HG03354 (cell line): ENCODE data around the gene DNASE2.

Experiments used
- ATAC-seq: cut with Tn5 transposase; IDR thresholded peaks from one replicate; pipeline ENCODE4 v1.9.1; 2021; ENCODE audit warnings: mild to moderate bottlenecking; ENCODE audit not compliant: unreplicated experiment, poor library complexity, severe bottlenecking

The DNASE2 gene

DNA sequence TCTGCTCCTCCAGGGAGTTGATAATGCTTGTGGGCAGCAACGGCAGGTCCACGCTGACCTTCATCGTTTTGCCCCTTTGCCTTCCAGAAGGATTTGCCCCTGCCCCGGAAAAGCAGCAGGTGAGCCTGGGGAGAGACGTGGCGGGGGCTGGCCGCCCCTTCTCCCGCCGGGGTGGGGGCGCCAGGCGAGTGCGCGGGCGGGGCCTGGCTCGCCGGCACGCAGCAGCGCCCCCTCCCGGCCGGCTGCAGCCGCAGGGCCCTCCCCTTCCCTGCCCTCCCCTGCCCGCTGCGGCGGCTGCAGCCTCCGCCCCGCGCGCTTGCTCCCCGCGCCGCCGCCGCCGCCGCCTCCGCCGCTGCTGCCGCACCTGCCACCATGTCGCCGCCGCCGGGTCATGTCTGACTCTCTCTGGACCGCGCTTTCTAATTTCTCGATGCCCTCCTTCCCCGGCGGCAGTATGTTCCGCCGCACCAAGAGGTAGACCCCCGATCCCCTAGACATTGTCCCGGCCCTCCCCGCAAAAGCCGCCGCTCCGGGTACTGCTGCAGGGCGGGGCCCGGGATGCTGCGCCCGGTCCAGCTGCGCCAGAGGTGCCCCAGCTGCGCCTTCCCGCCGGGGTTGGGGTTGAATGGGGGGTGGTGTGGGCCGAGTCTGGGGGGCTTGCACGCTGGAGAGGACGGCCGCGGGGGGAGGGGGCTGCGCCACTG lies 42.9 kb downstream of the DNASE2 start, which contains the start of gene MAST1:
Gene MAST1, plus strand, starts transcription at position 334 of the 704 bp plus-strand sequence. Its CDS starts 58 bp downstream, at position 392.
- ATAC-seq, result no peak

GRCh38 chr19:12837225-12837624 lies 44.0 kb downstream of the DNASE2 start:
- ATAC-seq, result no peak

DNA sequence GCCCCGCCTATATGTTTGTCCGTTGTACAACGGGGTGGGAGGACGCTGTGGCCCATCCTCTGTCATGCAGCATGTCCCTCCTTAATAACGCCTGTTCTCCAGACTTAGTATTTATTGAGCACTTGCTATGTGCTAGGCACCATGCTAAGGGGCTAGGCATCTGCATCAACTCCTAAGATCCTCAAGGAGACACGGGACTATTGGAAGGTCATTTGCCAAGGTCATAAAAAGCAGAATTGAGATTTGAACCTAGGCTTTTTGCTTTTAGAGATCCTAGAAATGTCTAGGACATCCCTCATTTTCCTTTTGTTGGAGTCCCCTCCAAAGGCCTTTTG lies 44.8 kb downstream of the DNASE2 start:
- ATAC-seq, result no peak

GRCh38 chr19:12834976-12835757 lies 46.1 kb downstream of the DNASE2 start:
- no peak for ATAC-seq

DNA sequence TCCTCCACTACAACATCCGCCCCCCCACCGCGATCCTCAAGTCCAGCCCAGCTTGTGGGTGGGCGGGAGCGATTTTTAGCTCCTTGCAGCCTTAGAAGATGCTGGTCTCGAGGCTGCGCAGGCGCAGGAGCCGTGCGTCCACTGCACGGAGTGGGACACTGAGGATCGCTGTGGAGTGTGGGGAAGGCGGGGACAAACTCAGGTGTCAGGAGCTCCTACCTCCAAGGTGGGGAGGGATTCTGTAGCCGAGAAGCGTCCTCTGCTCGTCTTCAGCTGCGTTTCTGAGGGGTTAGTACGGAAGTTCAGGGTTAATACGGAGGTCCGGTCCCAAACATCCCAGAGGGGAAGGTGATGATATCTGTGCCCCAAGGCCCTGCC lies 46.7 kb downstream of the DNASE2 start, which contains the start of gene RTBDN:
Gene RTBDN, minus strand, starts transcription at position 14 of the 378 bp plus-strand sequence. CDS start 4,600 bp downstream, outside the sequence.
- ATAC-seq, result no peak

DNA sequence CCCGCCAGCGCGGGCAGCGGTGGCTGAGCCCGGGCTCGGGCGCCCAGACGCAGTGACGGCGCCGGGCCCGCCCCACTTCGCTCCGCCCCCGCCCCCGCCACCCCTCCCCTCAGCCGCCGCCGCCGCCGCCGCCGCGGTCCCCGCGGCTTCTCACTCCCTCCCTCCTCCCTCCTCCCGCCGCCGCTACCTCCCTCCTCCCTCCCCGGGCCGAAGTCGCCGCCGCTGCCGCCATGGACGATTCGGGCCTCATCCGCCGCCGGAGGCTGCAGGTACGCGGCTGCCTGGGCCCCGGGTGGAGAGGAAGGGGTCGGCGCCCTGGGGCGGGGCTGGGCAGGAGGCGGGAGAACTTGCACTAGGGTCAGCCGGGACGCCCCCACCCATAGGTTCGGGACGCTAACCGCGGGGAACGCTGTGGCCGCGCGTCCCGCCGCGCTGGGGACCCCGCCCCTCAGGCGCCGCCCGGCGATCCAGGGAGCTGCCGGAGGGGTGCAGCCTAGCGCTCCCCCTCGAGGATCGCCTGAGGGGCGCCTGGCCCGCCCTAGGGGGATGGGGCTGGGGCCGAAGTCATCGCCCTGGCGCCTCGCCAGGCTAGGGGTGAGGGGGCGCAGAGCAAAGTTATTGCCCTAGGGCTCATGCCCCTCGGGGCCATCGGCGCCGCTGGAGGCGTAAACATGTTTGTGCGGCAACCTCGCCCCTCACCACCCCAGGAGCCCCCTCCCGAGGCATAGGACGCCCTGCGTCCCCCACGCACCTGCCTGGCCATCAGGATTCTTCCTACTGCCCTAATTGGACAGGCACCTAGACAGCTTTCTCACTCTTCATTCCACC lies 47.3 kb downstream of the DNASE2 start:
- no peak for ATAC-seq

DNA sequence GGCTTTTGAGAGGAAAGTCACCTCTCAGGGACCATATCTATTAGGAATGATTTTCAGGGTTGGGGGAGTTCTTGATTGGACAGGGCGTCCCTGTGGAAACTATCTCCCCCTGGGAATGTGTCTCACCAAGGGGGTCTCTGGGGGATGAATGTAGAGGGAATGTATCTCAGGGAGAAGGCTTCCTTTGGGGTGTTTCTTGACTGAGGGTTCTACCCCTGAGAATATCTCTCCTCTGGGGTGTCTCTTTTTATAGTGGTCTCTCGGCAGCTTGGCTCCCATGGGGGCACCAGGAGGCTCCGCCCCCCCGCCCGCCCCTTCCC lies 47.9 kb downstream of the DNASE2 start:
- ATAC-seq, result no peak

DNA sequence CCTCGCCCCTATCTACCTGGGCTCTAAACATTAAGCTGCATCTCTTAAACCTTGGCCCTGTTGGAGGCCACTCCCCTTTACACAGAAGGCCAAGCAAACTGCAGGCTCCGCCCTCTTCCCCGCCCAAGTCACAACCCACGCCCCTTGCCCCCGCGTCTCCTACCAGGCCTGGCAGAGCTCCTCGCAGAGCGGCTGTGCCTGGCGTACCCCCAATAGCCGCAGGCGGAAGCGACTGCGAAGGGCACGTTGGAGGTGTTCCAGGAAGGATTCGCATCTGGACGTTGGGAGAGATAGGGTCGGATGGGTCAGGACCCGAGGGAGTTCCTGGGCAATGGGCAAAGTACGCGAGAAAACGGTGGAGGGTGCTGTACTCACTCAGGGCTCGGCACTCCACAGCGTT lies 52.8 kb downstream of the DNASE2 start:
- ATAC-seq, result no peak

- ATAC-seq, result no peak
Observed at GRCh38 chr19:12825254-12826131, 55.8 kb downstream of the DNASE2 start.
